Osteocyte (in vitro differentiated cells): ENCODE results near the gene WSB2. TPM values are rescaled to one million over a fixed set of nuclear protein-coding genes. Genes with fewer than 3 reads are reported as not detected.
"Not testable (repeated sequence)": the region's sequence is repeated elsewhere in the genome, so short reads cannot be mapped to it uniquely, and the experiment has no call there.

Source experiments
- DNase-seq: peaks from one replicate; pipeline ENCODE4 v3.0.0; 2021; ENCODE audit warnings: mixed read lengths; ENCODE audit not compliant: unreplicated experiment; ENCODE audit errors: extremely low spot score
- H3K27ac Mint-ChIP-seq: one replicate; pipeline ENCODE4 v1.8.0; 2021; ENCODE audit warnings: mild to moderate bottlenecking, mixed read lengths; ENCODE audit not compliant: unreplicated experiment
- H3K27me3 Mint-ChIP-seq: one replicate; pipeline ENCODE4 v1.8.0; 2021; ENCODE audit warnings: mixed read lengths; ENCODE audit not compliant: unreplicated experiment
- H3K36me3 Mint-ChIP-seq: one replicate; pipeline ENCODE4 v1.8.0; 2021; ENCODE audit warnings: mixed read lengths; ENCODE audit not compliant: unreplicated experiment
- H3K4me1 Mint-ChIP-seq: one replicate; pipeline ENCODE4 v1.8.0; 2021; ENCODE audit warnings: mixed read lengths; ENCODE audit not compliant: unreplicated experiment
- H3K4me3 Mint-ChIP-seq: one replicate; pipeline ENCODE4 v1.8.0; 2021; ENCODE audit warnings: mild to moderate bottlenecking, moderate library complexity, mixed read lengths; ENCODE audit not compliant: unreplicated experiment
- H3K9me3 Mint-ChIP-seq: one replicate; pipeline ENCODE4 v1.8.0; 2021; ENCODE audit warnings: mixed read lengths; ENCODE audit not compliant: unreplicated experiment
- CTCF ChIP-seq: fragments of 200-600 bp; sonication (generic); IDR thresholded peaks from 2 replicates; pipeline ENCODE4 v1.5.0; 2021; ENCODE audit warnings: antibody characterized with exemption, mild to moderate bottlenecking, moderate library complexity
- total RNA-seq: library from RNA; stranded (reverse); gene quantifications from 2 replicates; pipeline ENCODE4 v1.2.1, GENCODE V29; 2021

WSB2 gene
- total RNA-seq, 1 donor from 2014 or later, result 94.7 TPM

- Mint-ChIP-seq H3K27me3 (no peaks in the 10 kb centered on the region), H3K9me3 (no peaks in the 10 kb centered on the region), H3K27ac (no peak overlapping the region), H3K4me1 (peaks cover 10% of the 10 kb centered on the region), H3K4me3 (no peak overlapping the region), H3K36me3 (peaks cover 3% of the 10 kb centered on the region)
- TF ChIP-seq CTCF, result no peak
- no peak for DNase-seq
Observed at GRCh38 chr12:118098401-118098800, 37.4 kb upstream of the WSB2 start.

GRCh38 chr12:118094039-118094438 is 33.1 kb upstream of the WSB2 start:
- Mint-ChIP-seq H3K36me3 (peaks cover 11% of the 10 kb centered on the region), H3K27me3 (no peaks in the 10 kb centered on the region), H3K4me3 (no peak overlapping the region), H3K9me3 (no peaks in the 10 kb centered on the region), H3K4me1 (peaks cover 2% of the 10 kb centered on the region), H3K27ac (no peak overlapping the region)
- TF ChIP-seq CTCF, result no peak
- DNase-seq, result no peak

GRCh38 chr12:118089782-118090181 is 28.8 kb upstream of the WSB2 start:
- H3K4me3 Mint-ChIP-seq, result no peak overlapping the region
- H3K27ac Mint-ChIP-seq, result no peak overlapping the region
- H3K27me3 Mint-ChIP-seq, result no peaks in the 10 kb centered on the region
- no peak for TF ChIP-seq CTCF
- H3K4me1 Mint-ChIP-seq, result no peaks in the 10 kb centered on the region
- DNase-seq, result no peak
- H3K36me3 Mint-ChIP-seq, result peaks cover 7% of the 10 kb centered on the region
- H3K9me3 Mint-ChIP-seq, result no peaks in the 10 kb centered on the region

GRCh38 chr12:118082161-118082560 is 21.2 kb upstream of the WSB2 start:
- H3K4me3 Mint-ChIP-seq, result no peak overlapping the region
- no peak for TF ChIP-seq CTCF
- H3K27ac Mint-ChIP-seq, result no peak overlapping the region
- DNase-seq, result no peak
- H3K9me3 Mint-ChIP-seq, result no peaks in the 10 kb centered on the region
- no peaks in the 10 kb centered on the region for H3K4me1 Mint-ChIP-seq
- H3K27me3 Mint-ChIP-seq, result no peaks in the 10 kb centered on the region
- peaks cover 25% of the 10 kb centered on the region for H3K36me3 Mint-ChIP-seq

- H3K36me3 Mint-ChIP-seq, result peaks cover 31% of the 10 kb centered on the region
- not testable (repeated sequence) for H3K4me3 Mint-ChIP-seq, DNase-seq, H3K4me1 Mint-ChIP-seq, H3K27ac Mint-ChIP-seq, H3K9me3 Mint-ChIP-seq, H3K27me3 Mint-ChIP-seq
Observed at GRCh38 chr12:118081521-118081920, 20.5 kb upstream of the WSB2 start.

GRCh38 chr12:118073768-118074167 is 12.8 kb upstream of the WSB2 start:
- Mint-ChIP-seq H3K36me3 (peaks cover 23% of the 10 kb centered on the region), H3K27me3 (no peaks in the 10 kb centered on the region), H3K27ac (no peak overlapping the region), H3K9me3 (no peaks in the 10 kb centered on the region), H3K4me3 (no peak overlapping the region), H3K4me1 (peaks cover 2% of the 10 kb centered on the region)
- DNase-seq, result no peak
- TF ChIP-seq CTCF, result no peak
